ENCODE measurements around the gene GRHL1.

GRCh38 chr2:10008809-10009176 is 57.3 kb downstream of the GRHL1 start:
- TF ChIP-seq POLR2A (IDR thresholded peaks at IDR 0.05; ENCODE audit: control extremely low read depth in 1 of 2, low read depth in 2 of 2, low read length in 2 of 2) = no peak
- TF ChIP-seq CTCF (IDR thresholded peaks at IDR 0.05; ENCODE audit: control extremely low read depth in 1 of 3, insufficient read depth in 1 of 3, low read depth in 1 of 3, low read length in 3 of 3) = no peak
- TF ChIP-seq EP300 (IDR thresholded peaks at IDR 0.05; ENCODE audit: borderline replicate concordance in 1 of 2, low read depth in 2 of 2, low read length in 2 of 2) = no peak
- no peak for TF ChIP-seq USF2 (IDR thresholded peaks at IDR 0.05; ENCODE audit: low read length)
- TF ChIP-seq SIRT6 (IDR thresholded peaks at IDR 0.05; ENCODE audit: low read length) = no peak

All from H1 (cell line).